ENCODE results near the gene TYK2.
"Not testable (repeated sequence)": the region's sequence is repeated elsewhere in the genome, so short reads cannot be mapped to it uniquely, and the experiment has no call there.

Gene TYK2

DNA sequence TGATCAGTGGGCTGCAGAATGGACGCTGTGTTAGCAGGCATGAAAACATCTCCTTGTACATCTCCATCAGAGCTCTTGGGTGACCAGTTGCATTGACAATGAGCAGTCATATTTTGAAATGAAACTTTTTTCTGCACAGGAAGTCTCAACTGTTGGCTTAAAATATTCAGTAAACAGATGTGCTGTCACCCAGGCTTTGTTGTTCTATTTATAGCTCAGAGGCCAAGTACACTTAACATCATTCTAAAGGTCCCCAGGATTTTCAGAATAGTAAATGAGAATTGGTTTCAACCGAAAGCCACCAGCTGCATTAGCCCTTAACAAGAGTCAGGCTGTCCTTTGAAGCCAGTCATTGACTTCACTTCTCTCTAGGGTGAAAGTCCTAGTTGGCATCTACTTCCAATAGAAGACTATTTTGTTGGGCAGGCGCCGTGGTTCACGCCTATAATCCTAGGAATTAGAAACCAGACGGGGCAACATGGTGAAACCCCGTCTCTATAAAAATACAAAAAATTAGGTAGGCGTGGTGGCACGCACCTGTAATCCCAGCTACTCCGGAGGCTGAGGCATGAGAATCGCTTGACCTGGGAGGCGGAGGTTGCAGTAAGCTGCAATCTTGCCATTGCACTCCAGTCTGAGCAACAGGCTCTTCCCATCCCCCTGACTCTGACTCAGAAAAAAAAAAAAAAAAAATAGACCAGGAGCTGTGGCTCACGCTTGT is 32.0 kb upstream of the TYK2 start:
- TF ChIP-seq CTCF (conservative IDR thresholded peaks at IDR 0.05; ENCODE audit: low read length) (no peak), EZH2phosphoT487 (IDR thresholded peaks at IDR 0.05; ENCODE audit: borderline replicate concordance) (no peak)
- Histone ChIP-seq H3K27me3 (ENCODE audit: insufficient read depth, low read length, poor library complexity, severe bottlenecking) (no peaks in the 10 kb centered on the region), H4K20me1 (ENCODE audit: insufficient read depth, low read length, poor library complexity, severe bottlenecking) (no peaks in the 10 kb centered on the region), H3K4me1 (ENCODE audit: insufficient read depth, low read length, poor library complexity, severe bottlenecking) (peaks cover 22% of the 10 kb centered on the region), H3F3A (ENCODE audit: low read depth) (peaks cover 3% of the 10 kb centered on the region; the same call in 1 of the 2 replicates), H3K4me2 (ENCODE audit: low read depth, low read length, poor library complexity, severe bottlenecking) (peak overlapping the region; percentile 59), H3K36me3 (ENCODE audit: insufficient read depth, low read length) (no peaks in the 10 kb centered on the region), H3K79me2 (ENCODE audit: insufficient read depth, low read length) (no peaks in the 10 kb centered on the region), H2AFZ (ENCODE audit: low read length) (peak overlapping the region; percentile 73), H3K9ac (ENCODE audit: low read depth, low read length, poor library complexity, severe bottlenecking) (peak overlapping the region; percentile 68), H3K4me3 (ENCODE audit: low read length, poor library complexity, severe bottlenecking) (peak overlapping the region; percentile 50), H3K9me2 (replicated peaks; ENCODE audit: low read depth, low read length) (no peaks in the 10 kb centered on the region), H3K9me3 (ENCODE audit: insufficient read depth, low read depth, low read length) (peaks cover 3% of the 10 kb centered on the region; the same call in 1 of the 2 replicates)

DNA sequence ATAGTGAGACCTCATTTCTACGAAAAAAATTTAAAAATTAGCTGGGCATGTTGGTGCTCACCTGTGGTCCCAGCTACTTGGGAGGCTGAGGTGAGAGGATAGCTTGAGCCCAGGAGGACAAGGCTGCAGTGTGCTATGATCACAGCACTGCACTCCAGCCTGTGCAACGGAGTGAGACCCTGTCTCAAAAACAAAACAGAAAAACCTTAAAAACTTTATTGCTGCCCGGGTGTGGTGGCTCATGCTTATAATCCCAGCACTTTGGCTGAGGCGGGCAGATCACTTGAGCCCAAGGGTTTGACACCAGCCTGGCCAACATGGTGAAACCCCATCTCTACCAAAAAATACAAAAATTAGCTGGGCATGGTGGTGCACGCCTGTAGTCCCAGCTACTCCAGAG is 30.9 kb upstream of the TYK2 start:
- H3K4me2 ChIP-seq (ENCODE audit: low read depth, low read length, poor library complexity, severe bottlenecking); H3K9me2 ChIP-seq (replicated peaks; ENCODE audit: low read depth, low read length); H4K20me1 ChIP-seq (ENCODE audit: insufficient read depth, low read length, poor library complexity, severe bottlenecking); H3K4me3 ChIP-seq (ENCODE audit: low read length, poor library complexity, severe bottlenecking); H2AFZ ChIP-seq (ENCODE audit: low read length); H3K79me2 ChIP-seq (ENCODE audit: insufficient read depth, low read length); H3K9ac ChIP-seq (ENCODE audit: low read depth, low read length, poor library complexity, severe bottlenecking); H3K36me3 ChIP-seq (ENCODE audit: insufficient read depth, low read length); H3K9me3 ChIP-seq (ENCODE audit: insufficient read depth, low read depth, low read length); H3K27me3 ChIP-seq (ENCODE audit: insufficient read depth, low read length, poor library complexity, severe bottlenecking): not testable (repeated sequence)
- peaks cover 22% of the 10 kb centered on the region for H3K4me1 ChIP-seq (ENCODE audit: insufficient read depth, low read length, poor library complexity, severe bottlenecking)
- peaks cover 11% of the 10 kb centered on the region; the same call in 1 of the 2 replicates for H3F3A ChIP-seq (ENCODE audit: low read depth)

GRCh38 chr19:10408511-10409283 is 28.3 kb upstream of the TYK2 start:
- no peaks in the 10 kb centered on the region for H3K9me2 ChIP-seq (replicated peaks; ENCODE audit: low read depth, low read length)
- no peaks in the 10 kb centered on the region for H3K36me3 ChIP-seq (ENCODE audit: insufficient read depth, low read length)
- TF ChIP-seq CTCF (conservative IDR thresholded peaks at IDR 0.05; ENCODE audit: low read length) (no peak), EZH2phosphoT487 (IDR thresholded peaks at IDR 0.05; ENCODE audit: borderline replicate concordance) (no peak)
- H3K9me3 ChIP-seq (ENCODE audit: insufficient read depth, low read depth, low read length) = no peaks in the 10 kb centered on the region
- peak overlapping the region; percentile 71 for H3K4me3 ChIP-seq (ENCODE audit: low read length, poor library complexity, severe bottlenecking)
- no peaks in the 10 kb centered on the region for H3K79me2 ChIP-seq (ENCODE audit: insufficient read depth, low read length)
- H3K27me3 ChIP-seq (ENCODE audit: insufficient read depth, low read length, poor library complexity, severe bottlenecking) = no peaks in the 10 kb centered on the region
- H3F3A ChIP-seq (ENCODE audit: low read depth) = peaks cover 11% of the 10 kb centered on the region; the same call in 1 of the 2 replicates
- H3K9ac ChIP-seq (ENCODE audit: low read depth, low read length, poor library complexity, severe bottlenecking) = peak overlapping the region; percentile 70
- H3K4me2 ChIP-seq (ENCODE audit: low read depth, low read length, poor library complexity, severe bottlenecking) = peak overlapping the region; percentile 83
- H4K20me1 ChIP-seq (ENCODE audit: insufficient read depth, low read length, poor library complexity, severe bottlenecking) = no peaks in the 10 kb centered on the region
- H3K4me1 ChIP-seq (ENCODE audit: insufficient read depth, low read length, poor library complexity, severe bottlenecking) = peaks cover 32% of the 10 kb centered on the region
- peak overlapping the region; percentile 75 for H2AFZ ChIP-seq (ENCODE audit: low read length)

All from Loucy (cell line).